Measurements from ENCODE around the gene SUMO4.
"Not testable (repeated sequence)": the region's sequence is repeated elsewhere in the genome, so short reads cannot be mapped to it uniquely, and the experiment has no call there.

SUMO4 gene

GRCh38 chr6:149431905-149432775 lies 32.1 kb downstream of the SUMO4 start:
- peak; percentile 83 for DNase-seq (ENCODE audit: low read depth)

- DNase-seq (ENCODE audit: low read depth) = no peak
Measured at GRCh38 chr6:149433405-149433804, 33.3 kb downstream of the SUMO4 start.

- DNase-seq (ENCODE audit: low read depth) = no peak
Measured at GRCh38 chr6:149433881-149434280, 33.8 kb downstream of the SUMO4 start.

DNA sequence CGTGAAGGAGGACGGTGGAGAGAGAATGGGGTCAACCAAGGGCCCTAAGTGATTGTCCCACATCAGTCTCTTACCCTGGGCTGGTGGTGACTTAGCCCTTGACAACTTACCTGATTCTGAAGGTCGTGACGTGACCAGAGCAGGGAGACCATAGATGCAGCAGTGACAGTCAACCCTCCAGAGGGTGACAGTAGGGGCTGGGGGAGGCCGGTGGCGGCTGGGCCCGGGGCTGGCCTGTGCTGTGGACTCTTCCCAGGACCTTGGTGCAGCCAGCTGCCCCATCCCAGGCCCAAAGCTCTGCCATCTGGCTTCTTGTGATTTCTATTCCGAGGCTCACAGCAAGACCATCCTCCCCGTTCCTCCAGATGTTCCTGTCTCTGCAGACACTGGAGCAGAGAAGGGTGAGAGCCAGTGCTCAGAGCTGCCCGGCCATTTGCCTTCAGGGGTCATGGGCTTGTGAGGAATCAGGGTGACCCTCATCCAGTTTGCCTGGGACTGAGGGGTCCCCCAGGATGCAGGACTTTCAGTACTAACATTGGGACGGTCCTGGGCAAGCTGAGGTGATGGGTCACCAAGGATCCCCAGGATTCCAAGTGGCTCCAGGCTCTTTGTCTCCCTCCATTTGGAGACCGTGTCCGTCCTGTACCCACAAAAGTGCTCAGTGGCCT lies 36.0 kb downstream of the SUMO4 start:
- no peak for DNase-seq (ENCODE audit: low read depth)

DNA sequence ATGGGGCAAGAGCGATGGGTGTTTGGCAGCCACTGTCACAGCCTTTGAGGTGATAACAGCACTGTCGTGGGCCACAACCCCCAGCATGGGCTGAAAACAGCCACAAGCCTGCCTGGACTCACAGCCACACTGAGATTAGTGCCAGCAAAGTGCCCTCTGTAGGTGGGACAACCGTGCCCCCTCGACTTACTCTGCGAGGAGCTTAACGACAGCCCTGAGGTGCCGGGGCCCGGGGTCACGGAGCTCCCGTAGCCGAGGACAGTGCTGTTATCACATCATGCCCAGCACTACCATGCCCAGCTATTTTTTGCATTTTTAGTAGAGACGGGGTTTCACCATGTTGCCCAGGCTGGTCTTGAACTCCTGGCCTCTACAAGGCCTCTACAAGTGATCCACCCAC lies 36.6 kb downstream of the SUMO4 start:
- no peak for DNase-seq (ENCODE audit: low read depth)

- no peak for DNase-seq (ENCODE audit: low read depth)
Measured at GRCh38 chr6:149437212-149437611, 37.1 kb downstream of the SUMO4 start.

GRCh38 chr6:149438855-149439254 lies 38.8 kb downstream of the SUMO4 start:
- no peak for DNase-seq (ENCODE audit: low read depth)

DNA sequence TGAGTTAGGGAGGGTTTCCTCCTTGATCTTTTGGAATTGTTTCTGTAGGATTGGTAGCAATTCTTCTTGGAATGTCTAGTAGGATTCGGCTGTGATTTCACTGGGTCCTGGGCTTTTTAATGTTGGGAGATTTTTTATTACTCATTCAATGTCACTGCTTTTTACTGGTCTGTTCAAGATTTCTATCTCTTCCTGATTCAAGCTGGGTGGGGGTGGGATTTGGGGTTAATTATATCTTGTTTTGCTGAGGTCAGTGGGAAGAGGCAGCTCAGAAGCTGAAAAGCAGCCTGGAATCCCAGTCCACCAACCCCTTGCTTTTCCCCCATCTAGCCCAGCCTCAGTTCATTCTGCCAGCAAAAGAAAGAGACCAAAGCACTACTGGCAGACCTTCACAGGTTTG lies 39.6 kb downstream of the SUMO4 start:
- no peak for DNase-seq (ENCODE audit: low read depth)

GRCh38 chr6:149440735-149441671 lies 40.9 kb downstream of the SUMO4 start:
- no peak for DNase-seq (ENCODE audit: low read depth)

DNA sequence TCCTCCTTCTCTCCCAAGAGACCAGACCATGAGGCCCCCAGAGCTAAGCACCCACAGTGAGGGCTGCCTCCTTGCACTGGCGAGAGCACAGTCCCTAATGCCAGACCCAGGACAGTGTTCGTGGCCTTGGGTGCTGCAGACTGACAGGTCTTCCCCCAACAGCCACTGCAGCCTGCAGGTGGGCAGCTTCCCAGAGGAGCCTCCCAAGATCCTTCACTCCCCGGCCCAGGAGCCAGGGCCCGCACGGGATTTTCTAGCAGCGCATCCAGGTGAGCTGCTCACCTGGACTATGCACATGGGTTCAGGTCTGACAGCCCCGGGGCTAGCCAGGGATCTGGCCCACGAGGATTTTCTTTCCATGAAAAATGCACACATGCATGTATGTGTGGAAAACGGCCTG lies 41.7 kb downstream of the SUMO4 start:
- DNase-seq (ENCODE audit: low read depth) = no peak

DNA sequence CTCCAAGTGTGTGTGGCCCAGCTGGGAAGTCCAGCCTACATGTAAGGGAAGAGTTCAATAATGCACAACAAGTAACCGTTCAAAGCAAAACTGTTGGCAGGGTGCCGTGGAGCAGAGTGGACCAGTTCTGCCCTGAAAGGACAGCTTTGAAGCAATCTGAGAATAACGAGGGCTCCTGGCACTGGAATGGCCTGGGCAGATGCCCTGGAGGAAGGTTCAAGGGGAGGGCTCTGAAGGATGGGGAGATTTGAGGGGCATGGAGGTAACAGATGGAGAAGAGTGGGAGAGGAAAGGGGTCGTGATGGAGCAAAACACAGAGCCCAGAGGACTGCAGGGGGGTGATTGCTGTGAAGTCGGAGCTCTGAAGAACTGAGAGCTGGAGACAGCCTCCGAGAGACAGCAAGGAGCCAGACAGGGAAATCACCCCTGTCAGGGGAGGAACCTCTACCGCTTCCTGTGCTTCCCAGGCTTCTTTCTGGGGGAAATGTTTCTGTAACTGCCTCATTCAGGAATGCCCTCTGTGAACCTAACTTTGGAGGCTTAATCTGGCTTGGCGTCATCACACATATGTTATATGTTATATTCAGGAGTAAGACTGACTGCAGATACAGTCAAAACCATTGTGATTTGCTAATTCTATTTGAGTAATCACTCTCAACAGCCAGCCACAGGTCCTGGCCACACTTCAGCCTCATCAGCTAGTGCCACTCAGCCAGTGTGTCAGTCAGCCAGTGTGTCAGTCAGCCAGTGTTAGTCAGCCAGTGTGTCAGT lies 43.5 kb downstream of the SUMO4 start:
- no peak for DNase-seq (ENCODE audit: low read depth)

GRCh38 chr6:149444360-149445094 lies 44.5 kb downstream of the SUMO4 start:
- not testable (repeated sequence) for DNase-seq (ENCODE audit: low read depth)

GRCh38 chr6:149445095-149445466 lies 45.0 kb downstream of the SUMO4 start:
- no peak for DNase-seq (ENCODE audit: low read depth)

- no peak for DNase-seq (ENCODE audit: low read depth)
Measured at GRCh38 chr6:149445573-149445972, 45.5 kb downstream of the SUMO4 start.

- DNase-seq (ENCODE audit: low read depth) = no peak
Measured at GRCh38 chr6:149446791-149447376, 46.8 kb downstream of the SUMO4 start.

- no peak for DNase-seq (ENCODE audit: low read depth)
Measured at GRCh38 chr6:149448821-149449453, 48.9 kb downstream of the SUMO4 start.

GRCh38 chr6:149449831-149450678 lies 50.0 kb downstream of the SUMO4 start:
- no peak for DNase-seq (ENCODE audit: low read depth)
